WTC11 (cell line): Measurements from ENCODE around the gene RGS14. TPM values are rescaled to one million over a fixed set of nuclear protein-coding genes. Genes with fewer than 3 reads are reported as not detected.

Experiments
- CREB1 ChIP-seq: sonication (generic); formaldehyde crosslinking; IDR thresholded peaks from 2 replicates; pipeline ENCODE4 v1.8.0; 2023; ENCODE audit warnings: mild to moderate bottlenecking, missing genetic modification reagents
- ELF4 ChIP-seq: sonication (generic); formaldehyde crosslinking; IDR thresholded peaks from 2 replicates; pipeline ENCODE4 v1.8.1; 2022; ENCODE audit warnings: low read depth, mild to moderate bottlenecking, moderate library complexity, missing genetic modification reagents
- ESRRA ChIP-seq: sonication (generic); formaldehyde crosslinking; IDR thresholded peaks from 2 replicates; pipeline ENCODE4 v1.8.1; 2022; ENCODE audit warnings: mild to moderate bottlenecking, missing genetic modification reagents, borderline replicate concordance
- GTF2I ChIP-seq: fragments of 250-450 bp; sonication (Bioruptor Pico); conservative IDR thresholded peaks from 2 replicates; pipeline ENCODE4 v1.4.0; 2021; ENCODE audit warnings: mild to moderate bottlenecking
- HMGA2 ChIP-seq: fragments of 250-450 bp; sonication (Bioruptor Pico); IDR thresholded peaks from 2 replicates; pipeline ENCODE4 v1.4.0; 2021; ENCODE audit warnings: mild to moderate bottlenecking, moderate library complexity
- IRF2 ChIP-seq: sonication (generic); formaldehyde crosslinking; IDR thresholded peaks from 2 replicates; pipeline ENCODE4 v1.8.0; 2022; ENCODE audit warnings: low read depth, missing genetic modification reagents, borderline replicate concordance
- NFATC4 ChIP-seq: fragments of 250-450 bp; sonication (Bioruptor Pico); IDR thresholded peaks from 2 replicates; pipeline ENCODE4 v1.9.0; 2021; ENCODE audit warnings: mild to moderate bottlenecking
- NFYB ChIP-seq: sonication (generic); formaldehyde crosslinking; conservative IDR thresholded peaks from 2 replicates; pipeline ENCODE4 v1.8.0; 2022; ENCODE audit warnings: low read depth, missing genetic modification reagents
- NR1H2 ChIP-seq: sonication (generic); formaldehyde crosslinking; IDR thresholded peaks from 2 replicates; pipeline ENCODE4 v1.9.0; 2021; ENCODE audit warnings: mild to moderate bottlenecking, moderate library complexity, missing genetic modification reagents
- NR2C2 ChIP-seq: sonication (generic); formaldehyde crosslinking; IDR thresholded peaks from 2 replicates; pipeline ENCODE4 v1.8.0; 2022; ENCODE audit warnings: mild to moderate bottlenecking, missing genetic modification reagents
- OVOL2 ChIP-seq: fragments of 250-450 bp; sonication (Bioruptor Pico); IDR thresholded peaks from 2 replicates; pipeline ENCODE4 v1.9.0; 2021; ENCODE audit warnings: mild to moderate bottlenecking, borderline replicate concordance
- RELA ChIP-seq: sonication (generic); formaldehyde crosslinking; IDR thresholded peaks from 2 replicates; pipeline ENCODE4 v1.8.1; 2022; ENCODE audit warnings: missing genetic modification reagents, mild to moderate bottlenecking, borderline replicate concordance
- SMAD4 ChIP-seq: sonication (generic); formaldehyde crosslinking; IDR thresholded peaks from 2 replicates; pipeline ENCODE4 v1.8.0; 2022; ENCODE audit warnings: mild to moderate bottlenecking, missing genetic modification reagents
- TP53 ChIP-seq: sonication (generic); formaldehyde crosslinking; IDR thresholded peaks from 2 replicates; pipeline ENCODE4 v1.8.1; 2023; ENCODE audit warnings: mild to moderate bottlenecking, missing genetic modification reagents
- ZNF317 ChIP-seq: sonication (generic); formaldehyde crosslinking; IDR thresholded peaks from 2 replicates; pipeline ENCODE4 v1.8.1; 2023; ENCODE audit warnings: low read depth, mild to moderate bottlenecking, moderate library complexity, missing genetic modification reagents, borderline replicate concordance
- ZNF396 ChIP-seq: fragments of 250-450 bp; sonication (Bioruptor Pico); IDR thresholded peaks from 2 replicates; pipeline ENCODE4 v1.8.0; 2021; ENCODE audit warnings: mild to moderate bottlenecking, moderate library complexity, borderline replicate concordance
- total RNA-seq: library from RNA; stranded (reverse); gene quantifications from 3 replicates; pipeline ENCODE4 v1.2.3, GENCODE V29; 2021
- TF ChIP-seq, protein P1 (sequence below): sonication (generic); formaldehyde crosslinking; conservative IDR thresholded peaks from 2 replicates; pipeline ENCODE4 v1.8.1; 2023; ENCODE audit warnings: mild to moderate bottlenecking, low read depth, missing genetic modification reagents, moderate library complexity
- TF ChIP-seq, protein P2 (sequence below): sonication (generic); formaldehyde crosslinking; IDR thresholded peaks from 2 replicates; pipeline ENCODE4 v1.8.0; 2023; ENCODE audit warnings: mild to moderate bottlenecking, missing genetic modification reagents
- TF ChIP-seq, protein P3 (sequence below): sonication (generic); formaldehyde crosslinking; IDR thresholded peaks from 2 replicates; pipeline ENCODE4 v1.8.1; 2023; ENCODE audit warnings: mild to moderate bottlenecking, missing genetic modification reagents
- TF ChIP-seq, protein P4 (sequence below): sonication (generic); formaldehyde crosslinking; IDR thresholded peaks from 2 replicates; pipeline ENCODE4 v1.8.1; 2023; ENCODE audit warnings: mild to moderate bottlenecking, moderate library complexity, missing genetic modification reagents
- TF ChIP-seq, protein P5 (sequence below): sonication (generic); formaldehyde crosslinking; IDR thresholded peaks from 2 replicates; pipeline ENCODE4 v1.8.1; 2022; ENCODE audit warnings: missing genetic modification reagents, borderline replicate concordance
- TF ChIP-seq, protein P6 (sequence below): fragments of 200-600 bp; IDR thresholded peaks from 2 replicates; pipeline ENCODE4 v1.8.0; 2022; ENCODE audit warnings: antibody characterized with exemption
- TF ChIP-seq, protein P7 (sequence below): sonication (generic); formaldehyde crosslinking; IDR thresholded peaks from 2 replicates; pipeline ENCODE4 v1.8.1; 2022; ENCODE audit warnings: low read depth, missing genetic modification reagents, borderline replicate concordance

The RGS14 gene
- total RNA-seq, 1 experiment from 2014 or later: 74.6 TPM

DNA sequence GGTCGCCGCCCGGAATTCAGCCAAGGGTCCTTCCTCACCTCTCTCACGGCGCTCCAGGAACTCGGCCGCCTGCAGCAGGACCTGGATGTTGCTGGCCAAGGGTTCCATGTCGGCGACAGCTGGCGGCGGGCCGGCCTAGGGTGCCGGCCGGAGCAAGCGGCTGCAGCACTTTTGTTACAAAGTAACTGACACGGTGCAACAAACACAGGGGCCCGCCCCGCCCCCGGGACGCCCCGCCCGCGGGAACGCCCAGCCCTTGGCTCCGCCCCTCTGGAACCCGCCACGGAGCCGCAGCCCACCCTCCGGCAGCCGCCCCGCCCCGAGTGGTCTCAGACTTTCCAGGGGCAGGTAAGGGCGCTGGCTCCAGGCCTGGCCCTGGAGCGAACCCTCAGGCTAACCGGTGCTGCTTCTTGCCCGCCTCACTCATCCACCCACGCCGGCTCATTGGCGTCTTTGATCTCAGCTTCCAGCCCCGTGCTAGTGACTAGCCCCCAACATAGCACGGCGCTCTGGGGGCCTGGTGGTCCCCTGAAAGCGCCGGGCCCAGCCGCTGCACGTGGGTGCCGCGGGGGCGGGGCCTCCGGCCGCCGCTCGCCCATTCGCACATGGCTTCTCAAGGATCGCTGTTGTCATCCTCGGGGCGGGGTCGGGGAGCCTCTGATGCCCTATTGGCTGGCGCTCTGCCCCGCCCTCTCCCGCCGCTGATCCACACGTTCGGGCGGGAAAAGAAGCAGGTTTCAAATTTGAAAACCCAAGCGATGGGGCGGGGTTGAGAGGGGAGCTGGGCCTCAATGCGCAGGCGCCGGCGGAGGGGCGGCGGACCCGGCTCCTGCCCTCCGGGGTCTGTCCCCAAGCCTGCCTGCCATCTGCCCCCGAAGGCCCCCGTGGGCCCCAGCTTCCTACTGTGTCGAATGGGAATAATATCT lies 45.7 kb upstream of the RGS14 start, which contains the start of gene MXD3 (continued):
- TF ChIP-seq, protein P1, sequence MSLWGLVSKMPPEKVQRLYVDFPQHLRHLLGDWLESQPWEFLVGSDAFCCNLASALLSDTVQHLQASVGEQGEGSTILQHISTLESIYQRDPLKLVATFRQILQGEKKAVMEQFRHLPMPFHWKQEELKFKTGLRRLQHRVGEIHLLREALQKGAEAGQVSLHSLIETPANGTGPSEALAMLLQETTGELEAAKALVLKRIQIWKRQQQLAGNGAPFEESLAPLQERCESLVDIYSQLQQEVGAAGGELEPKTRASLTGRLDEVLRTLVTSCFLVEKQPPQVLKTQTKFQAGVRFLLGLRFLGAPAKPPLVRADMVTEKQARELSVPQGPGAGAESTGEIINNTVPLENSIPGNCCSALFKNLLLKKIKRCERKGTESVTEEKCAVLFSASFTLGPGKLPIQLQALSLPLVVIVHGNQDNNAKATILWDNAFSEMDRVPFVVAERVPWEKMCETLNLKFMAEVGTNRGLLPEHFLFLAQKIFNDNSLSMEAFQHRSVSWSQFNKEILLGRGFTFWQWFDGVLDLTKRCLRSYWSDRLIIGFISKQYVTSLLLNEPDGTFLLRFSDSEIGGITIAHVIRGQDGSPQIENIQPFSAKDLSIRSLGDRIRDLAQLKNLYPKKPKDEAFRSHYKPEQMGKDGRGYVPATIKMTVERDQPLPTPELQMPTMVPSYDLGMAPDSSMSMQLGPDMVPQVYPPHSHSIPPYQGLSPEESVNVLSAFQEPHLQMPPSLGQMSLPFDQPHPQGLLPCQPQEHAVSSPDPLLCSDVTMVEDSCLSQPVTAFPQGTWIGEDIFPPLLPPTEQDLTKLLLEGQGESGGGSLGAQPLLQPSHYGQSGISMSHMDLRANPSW (CRISPR knock-in tag): no peak
- TF ChIP-seq ELF4 (no peak), GTF2I (CRISPR knock-in tag) (no peak), ZNF317 (CRISPR knock-in tag) (no peak), RELA (CRISPR knock-in tag) (0 out of 2 replicates have a peak, but pooled peaks have one; percentile 41), NFATC4 (CRISPR knock-in tag) (no peak), OVOL2 (CRISPR knock-in tag) (no peak), CREB1 (CRISPR knock-in tag) (no peak), IRF2 (no peak), TP53 (CRISPR knock-in tag) (peak; percentile 66; the same call in 1 of the 2 replicates), ZNF396 (CRISPR knock-in tag) (no peak), SMAD4 (no peak), ESRRA (CRISPR knock-in tag) (no peak), NFYB (peak; percentile 91), HMGA2 (CRISPR knock-in tag) (no peak), NR1H2 (CRISPR knock-in tag) (no peak), NR2C2 (no peak)
- TF ChIP-seq, protein P2, sequence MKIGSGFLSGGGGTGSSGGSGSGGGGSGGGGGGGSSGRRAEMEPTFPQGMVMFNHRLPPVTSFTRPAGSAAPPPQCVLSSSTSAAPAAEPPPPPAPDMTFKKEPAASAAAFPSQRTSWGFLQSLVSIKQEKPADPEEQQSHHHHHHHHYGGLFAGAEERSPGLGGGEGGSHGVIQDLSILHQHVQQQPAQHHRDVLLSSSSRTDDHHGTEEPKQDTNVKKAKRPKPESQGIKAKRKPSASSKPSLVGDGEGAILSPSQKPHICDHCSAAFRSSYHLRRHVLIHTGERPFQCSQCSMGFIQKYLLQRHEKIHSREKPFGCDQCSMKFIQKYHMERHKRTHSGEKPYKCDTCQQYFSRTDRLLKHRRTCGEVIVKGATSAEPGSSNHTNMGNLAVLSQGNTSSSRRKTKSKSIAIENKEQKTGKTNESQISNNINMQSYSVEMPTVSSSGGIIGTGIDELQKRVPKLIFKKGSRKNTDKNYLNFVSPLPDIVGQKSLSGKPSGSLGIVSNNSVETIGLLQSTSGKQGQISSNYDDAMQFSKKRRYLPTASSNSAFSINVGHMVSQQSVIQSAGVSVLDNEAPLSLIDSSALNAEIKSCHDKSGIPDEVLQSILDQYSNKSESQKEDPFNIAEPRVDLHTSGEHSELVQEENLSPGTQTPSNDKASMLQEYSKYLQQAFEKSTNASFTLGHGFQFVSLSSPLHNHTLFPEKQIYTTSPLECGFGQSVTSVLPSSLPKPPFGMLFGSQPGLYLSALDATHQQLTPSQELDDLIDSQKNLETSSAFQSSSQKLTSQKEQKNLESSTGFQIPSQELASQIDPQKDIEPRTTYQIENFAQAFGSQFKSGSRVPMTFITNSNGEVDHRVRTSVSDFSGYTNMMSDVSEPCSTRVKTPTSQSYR: no peak
- TF ChIP-seq, protein P3, sequence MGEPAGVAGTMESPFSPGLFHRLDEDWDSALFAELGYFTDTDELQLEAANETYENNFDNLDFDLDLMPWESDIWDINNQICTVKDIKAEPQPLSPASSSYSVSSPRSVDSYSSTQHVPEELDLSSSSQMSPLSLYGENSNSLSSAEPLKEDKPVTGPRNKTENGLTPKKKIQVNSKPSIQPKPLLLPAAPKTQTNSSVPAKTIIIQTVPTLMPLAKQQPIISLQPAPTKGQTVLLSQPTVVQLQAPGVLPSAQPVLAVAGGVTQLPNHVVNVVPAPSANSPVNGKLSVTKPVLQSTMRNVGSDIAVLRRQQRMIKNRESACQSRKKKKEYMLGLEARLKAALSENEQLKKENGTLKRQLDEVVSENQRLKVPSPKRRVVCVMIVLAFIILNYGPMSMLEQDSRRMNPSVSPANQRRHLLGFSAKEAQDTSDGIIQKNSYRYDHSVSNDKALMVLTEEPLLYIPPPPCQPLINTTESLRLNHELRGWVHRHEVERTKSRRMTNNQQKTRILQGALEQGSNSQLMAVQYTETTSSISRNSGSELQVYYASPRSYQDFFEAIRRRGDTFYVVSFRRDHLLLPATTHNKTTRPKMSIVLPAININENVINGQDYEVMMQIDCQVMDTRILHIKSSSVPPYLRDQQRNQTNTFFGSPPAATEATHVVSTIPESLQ (CRISPR knock-in tag): no peak
- TF ChIP-seq, protein P4, sequence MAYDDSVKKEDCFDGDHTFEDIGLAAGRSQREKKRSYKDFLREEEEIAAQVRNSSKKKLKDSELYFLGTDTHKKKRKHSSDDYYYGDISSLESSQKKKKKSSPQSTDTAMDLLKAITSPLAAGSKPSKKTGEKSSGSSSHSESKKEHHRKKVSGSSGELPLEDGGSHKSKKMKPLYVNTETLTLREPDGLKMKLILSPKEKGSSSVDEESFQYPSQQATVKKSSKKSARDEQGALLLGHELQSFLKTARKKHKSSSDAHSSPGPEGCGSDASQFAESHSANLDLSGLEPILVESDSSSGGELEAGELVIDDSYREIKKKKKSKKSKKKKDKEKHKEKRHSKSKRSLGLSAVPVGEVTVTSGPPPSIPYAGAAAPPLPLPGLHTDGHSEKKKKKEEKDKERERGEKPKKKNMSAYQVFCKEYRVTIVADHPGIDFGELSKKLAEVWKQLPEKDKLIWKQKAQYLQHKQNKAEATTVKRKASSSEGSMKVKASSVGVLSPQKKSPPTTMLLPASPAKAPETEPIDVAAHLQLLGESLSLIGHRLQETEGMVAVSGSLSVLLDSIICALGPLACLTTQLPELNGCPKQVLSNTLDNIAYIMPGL (CRISPR knock-in tag): no peak
- TF ChIP-seq, protein P5, sequence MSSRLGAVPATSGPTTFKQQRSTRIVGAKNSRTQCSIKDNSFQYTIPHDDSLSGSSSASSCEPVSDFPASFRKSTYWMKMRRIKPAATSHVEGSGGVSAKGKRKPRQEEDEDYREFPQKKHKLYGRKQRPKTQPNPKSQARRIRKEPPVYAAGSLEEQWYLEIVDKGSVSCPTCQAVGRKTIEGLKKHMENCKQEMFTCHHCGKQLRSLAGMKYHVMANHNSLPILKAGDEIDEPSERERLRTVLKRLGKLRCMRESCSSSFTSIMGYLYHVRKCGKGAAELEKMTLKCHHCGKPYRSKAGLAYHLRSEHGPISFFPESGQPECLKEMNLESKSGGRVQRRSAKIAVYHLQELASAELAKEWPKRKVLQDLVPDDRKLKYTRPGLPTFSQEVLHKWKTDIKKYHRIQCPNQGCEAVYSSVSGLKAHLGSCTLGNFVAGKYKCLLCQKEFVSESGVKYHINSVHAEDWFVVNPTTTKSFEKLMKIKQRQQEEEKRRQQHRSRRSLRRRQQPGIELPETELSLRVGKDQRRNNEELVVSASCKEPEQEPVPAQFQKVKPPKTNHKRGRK (CRISPR knock-in tag): no peak
- TF ChIP-seq, protein P6, sequence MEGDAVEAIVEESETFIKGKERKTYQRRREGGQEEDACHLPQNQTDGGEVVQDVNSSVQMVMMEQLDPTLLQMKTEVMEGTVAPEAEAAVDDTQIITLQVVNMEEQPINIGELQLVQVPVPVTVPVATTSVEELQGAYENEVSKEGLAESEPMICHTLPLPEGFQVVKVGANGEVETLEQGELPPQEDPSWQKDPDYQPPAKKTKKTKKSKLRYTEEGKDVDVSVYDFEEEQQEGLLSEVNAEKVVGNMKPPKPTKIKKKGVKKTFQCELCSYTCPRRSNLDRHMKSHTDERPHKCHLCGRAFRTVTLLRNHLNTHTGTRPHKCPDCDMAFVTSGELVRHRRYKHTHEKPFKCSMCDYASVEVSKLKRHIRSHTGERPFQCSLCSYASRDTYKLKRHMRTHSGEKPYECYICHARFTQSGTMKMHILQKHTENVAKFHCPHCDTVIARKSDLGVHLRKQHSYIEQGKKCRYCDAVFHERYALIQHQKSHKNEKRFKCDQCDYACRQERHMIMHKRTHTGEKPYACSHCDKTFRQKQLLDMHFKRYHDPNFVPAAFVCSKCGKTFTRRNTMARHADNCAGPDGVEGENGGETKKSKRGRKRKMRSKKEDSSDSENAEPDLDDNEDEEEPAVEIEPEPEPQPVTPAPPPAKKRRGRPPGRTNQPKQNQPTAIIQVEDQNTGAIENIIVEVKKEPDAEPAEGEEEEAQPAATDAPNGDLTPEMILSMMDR: no peak
- TF ChIP-seq, protein P7, sequence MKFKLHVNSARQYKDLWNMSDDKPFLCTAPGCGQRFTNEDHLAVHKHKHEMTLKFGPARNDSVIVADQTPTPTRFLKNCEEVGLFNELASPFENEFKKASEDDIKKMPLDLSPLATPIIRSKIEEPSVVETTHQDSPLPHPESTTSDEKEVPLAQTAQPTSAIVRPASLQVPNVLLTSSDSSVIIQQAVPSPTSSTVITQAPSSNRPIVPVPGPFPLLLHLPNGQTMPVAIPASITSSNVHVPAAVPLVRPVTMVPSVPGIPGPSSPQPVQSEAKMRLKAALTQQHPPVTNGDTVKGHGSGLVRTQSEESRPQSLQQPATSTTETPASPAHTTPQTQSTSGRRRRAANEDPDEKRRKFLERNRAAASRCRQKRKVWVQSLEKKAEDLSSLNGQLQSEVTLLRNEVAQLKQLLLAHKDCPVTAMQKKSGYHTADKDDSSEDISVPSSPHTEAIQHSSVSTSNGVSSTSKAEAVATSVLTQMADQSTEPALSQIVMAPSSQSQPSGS (CRISPR knock-in tag): no peak
